NCI-H2107 (cell line): Measurements from ENCODE around the gene TBC1D16.
"Not testable (repeated sequence)": the region's sequence is repeated elsewhere in the genome, so short reads cannot be mapped to it uniquely, and the experiment has no call there.

Source experiments
- DNase-seq: peaks from one replicate; lab custom pipeline; 2025; lab: John Stamatoyannopoulos, UW

TBC1D16 gene

DNA sequence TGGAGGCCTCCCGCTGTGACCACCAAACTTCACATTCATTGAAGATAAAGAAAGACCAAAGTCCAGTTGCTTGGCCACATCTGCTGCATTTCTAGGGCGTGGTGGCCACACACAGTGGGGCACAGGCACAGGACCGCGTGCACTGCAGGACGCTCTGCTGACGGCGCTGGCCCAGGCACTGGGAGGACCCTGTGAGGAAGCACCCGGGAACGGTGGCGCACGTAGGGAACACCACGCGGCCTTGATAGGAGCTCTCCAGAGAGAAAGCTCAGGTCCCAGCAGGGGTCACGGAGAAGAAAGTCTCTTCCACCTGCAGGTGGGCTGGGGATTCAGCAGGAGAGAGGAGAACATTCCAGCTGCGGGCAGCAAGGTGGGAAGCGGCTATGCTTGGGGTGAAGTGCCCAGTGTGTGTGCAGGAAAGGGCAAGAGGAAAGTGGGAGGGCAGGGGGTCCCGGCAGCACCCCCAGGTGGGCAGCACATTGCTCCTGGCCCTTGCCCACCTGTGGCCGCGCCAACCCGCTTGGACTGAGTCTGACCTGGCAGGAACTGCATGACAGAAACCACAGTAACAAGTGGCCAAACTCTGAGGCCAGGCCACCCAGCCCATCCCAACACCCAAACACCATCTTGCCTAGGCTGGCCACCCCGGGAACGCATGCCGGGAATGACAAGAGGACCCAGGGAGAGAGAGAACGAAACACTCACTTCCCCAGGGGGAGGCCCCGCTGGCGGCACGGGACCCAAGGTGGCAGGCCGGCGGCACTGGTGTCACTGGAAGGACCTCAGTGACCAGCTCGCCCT, 32.8 kb downstream of the TBC1D16 start:
- DNase-seq: no peak

DNA sequence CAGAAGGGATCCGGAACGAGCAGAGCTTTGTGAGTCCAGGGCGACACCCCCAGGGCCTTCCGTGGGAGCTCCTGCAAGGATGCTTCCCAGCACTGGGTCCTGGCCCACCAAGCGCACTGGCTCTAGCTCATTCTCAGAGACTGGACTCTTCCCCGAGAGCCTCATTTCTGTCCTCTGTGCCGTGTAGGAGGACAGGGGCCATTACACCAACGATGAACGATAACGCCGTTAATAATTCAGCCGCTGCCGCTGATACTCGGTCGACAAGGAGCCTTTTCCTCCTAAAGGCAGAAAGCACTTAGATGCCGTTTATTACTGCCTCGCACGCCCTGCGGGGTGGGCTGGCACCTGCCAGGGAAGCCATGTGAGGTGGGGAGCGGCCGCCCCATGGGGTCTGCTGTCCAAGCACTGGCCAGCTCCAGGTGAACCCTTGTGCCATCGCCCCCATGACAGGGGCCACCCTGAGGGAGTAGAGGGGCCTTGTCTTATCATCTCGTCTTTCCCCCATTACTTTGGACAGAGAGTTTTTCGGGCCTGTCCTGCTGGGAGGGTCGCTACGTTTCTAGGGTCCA, 33.5 kb downstream of the TBC1D16 start:
- no peak for DNase-seq

DNA sequence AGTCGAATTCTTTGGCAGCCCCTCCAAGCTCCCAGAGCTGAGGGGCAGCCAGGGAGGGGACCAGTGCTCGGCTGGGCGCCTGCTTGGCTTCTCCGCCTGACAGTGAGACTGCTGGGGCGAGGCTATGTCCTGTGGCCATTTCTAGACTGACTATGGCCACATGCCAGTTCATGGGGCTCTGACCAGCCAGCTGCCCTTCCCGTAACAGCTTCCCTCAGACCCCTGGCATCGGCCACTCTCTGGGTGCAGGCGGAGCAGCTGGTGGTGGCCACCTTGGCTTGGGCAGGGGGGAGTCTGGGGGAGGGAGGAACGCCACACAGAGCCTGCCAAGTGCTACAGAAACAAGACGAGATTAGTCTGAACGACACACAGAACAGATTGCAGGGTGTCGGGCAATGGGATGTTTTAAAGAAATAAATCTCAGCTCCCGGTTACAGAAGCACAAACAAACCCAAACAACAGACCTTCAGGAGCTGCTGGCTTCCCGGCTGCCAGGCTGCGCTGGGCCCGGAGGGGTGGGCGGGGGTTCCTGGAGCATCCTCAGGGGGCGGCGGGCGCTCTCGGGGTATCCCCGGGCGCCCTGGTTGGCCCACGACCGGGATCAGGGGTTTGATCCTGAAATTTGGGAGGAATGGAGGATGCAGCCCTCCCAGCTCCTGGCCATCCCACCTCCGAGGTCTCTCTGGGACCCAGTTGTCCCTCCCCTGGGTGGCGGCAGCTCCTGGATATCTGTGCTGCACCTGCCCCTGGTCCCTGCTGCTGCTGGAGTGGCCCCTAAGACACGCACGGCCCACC, 34.5 kb downstream of the TBC1D16 start:
- no peak for DNase-seq

DNA sequence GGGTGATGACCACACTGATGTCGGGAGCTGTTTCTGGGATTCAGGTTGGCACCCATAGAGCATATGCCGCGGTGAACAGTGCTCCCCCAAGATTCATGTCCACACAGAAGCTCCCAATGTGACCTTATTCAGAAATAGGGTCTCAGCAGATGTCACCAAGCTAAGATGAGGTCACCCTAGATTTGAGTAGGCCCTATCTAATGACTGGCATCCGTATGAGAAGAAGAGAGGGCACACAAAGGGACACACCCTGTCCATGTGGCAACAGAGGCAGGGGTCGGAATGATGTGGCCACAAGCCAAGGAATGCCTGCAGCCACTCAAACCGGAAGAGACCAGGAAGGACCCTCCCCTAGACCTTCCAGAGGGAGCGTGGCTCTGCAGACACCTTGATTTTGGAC, 35.5 kb downstream of the TBC1D16 start:
- no peak for DNase-seq

DNA sequence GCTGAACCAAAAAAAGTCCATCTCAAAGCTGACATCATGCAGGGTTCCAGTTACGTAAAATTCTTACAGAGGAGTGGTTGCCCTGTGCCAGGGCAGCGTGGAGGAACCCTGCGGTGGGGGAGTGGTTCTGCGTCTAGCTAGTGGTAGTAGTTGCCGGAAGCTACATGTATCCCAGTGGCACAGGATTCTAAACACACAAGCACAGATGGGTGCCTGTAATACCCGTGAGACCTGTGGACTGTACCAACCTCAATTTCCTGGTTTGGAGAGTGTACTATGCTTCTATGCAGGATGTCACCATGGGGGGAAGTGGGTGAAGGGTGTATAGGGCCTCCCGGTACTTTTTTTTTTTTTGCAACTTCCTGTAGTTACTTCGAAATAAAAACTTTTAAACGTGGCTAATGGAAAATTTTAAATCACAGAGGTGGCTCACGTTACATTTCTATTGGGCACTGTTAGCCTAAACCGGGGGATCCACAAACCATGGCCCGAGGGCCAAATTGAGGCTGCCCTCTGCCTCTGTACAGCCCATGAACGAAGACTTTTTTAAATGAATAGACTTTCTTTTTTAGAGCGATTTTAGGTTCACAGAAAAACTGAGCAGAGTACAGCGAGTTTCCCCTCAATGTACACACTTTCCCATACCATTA, 38.5 kb downstream of the TBC1D16 start:
- DNase-seq: no peak

DNA sequence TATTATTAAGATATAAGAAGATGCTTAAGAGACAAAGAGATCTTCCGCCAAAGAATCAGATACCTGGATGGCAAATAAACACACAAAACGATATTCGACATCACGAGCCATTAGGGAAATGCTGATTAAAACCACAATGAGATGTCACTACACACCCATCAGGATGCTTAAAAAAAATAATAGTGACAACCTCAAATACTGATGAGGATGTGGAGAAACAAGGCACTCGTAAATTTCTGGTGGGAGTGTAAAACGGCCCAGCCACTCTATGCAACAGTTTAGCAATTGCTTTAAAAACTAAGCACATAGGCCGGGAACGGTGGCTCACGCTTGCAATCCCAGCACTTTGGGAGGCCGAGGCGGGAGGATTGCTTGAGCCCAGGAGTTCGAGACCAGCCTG, 39.4 kb downstream of the TBC1D16 start:
- no peak for DNase-seq

DNA sequence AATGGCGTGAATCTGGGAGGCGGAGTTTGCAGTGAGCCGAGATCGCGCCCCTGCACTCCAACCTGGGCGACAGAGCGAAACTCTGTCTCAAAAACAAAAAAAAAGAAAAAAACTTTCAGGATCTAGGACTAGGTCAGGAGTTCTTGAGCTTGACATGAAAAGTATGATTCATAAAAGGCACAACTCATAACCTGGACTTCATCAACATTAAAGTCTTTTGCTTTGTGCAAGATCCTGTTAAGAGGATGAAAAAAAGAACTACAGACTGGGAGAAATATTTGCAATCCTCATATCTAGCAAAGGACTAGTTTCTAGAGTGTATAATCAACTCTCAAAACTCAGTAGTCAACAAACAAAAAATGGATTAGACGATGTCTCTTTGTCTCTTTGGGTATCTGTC, 40.0 kb downstream of the TBC1D16 start:
- no peak for DNase-seq

DNA sequence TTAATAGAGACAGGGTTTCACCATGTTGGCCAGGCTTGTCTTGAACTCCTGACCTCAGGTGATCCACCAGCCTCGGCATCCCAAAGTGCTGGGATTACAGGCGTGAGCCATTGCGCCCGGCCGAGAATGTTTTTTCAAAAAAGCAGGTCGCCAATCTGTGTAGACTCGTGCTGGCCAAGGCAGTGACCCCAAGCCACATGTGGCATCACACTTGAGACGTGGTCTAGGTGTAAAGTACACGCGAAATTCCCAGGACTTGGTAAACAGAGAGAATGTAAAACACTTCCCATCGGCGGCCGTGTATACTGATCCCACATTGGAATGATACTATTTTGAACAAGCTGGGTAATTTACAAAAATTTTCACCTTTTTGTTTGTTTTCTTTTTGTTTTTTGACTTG, 41.1 kb downstream of the TBC1D16 start:
- DNase-seq: no peak

DNA sequence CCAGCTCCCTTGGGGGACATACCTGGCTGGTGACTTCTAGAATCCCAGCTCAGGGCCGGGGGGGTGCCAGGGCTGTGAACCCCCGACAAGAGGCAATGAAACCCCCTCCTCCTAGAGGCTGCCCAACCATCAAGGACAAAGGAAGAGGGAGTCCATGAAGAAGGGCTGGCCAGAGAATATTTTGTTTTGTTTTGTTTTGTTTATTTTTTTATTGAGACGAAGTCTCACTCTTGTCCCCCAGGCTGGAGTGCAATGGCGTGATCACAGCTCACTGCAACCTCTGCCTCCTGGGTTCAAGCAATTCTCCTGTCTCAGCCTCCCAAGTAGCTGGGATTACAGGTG, 41.5 kb downstream of the TBC1D16 start:
- DNase-seq: not testable (repeated sequence)

DNA sequence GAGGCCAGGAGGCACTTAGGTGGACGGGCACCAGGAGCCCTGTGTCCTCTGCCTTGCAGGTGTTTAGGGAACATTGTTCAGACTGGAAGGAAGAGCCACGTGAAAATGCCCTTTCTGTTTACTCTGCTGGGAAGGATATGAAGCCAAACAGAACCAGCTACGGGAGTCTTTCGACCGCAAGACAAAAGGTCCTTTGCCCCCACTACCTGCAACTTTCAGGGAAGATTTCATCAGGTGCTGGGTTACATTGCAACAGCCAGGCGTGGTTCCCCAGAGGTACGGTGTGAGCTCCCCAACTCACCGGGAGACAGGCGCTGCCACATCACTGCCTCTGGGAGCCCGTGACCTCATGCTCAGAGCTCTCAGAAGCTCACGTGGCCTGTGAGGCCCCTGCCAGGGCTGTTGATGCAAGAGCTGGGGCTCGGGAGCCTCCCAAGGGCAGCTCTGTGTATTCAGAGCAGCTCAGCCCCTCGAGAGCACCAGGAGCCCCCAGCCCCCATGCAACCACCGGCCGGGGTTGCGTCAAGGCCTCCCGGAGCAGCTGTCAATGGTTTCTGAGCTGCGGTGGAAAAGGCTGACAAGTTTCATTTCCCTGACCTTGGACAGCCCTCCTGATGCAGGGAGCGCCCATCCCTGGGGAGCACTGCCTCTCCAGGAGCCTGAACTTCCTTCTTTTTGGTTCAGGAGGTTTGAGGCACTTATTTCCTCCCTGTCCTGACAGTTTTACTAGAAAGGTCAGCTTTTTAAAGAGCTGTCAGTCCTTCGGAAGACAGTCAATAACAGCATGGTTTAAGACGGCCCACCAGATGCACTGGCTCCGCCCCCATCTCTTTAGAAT, 42.1 kb downstream of the TBC1D16 start:
- peak; percentile 86 for DNase-seq

DNA sequence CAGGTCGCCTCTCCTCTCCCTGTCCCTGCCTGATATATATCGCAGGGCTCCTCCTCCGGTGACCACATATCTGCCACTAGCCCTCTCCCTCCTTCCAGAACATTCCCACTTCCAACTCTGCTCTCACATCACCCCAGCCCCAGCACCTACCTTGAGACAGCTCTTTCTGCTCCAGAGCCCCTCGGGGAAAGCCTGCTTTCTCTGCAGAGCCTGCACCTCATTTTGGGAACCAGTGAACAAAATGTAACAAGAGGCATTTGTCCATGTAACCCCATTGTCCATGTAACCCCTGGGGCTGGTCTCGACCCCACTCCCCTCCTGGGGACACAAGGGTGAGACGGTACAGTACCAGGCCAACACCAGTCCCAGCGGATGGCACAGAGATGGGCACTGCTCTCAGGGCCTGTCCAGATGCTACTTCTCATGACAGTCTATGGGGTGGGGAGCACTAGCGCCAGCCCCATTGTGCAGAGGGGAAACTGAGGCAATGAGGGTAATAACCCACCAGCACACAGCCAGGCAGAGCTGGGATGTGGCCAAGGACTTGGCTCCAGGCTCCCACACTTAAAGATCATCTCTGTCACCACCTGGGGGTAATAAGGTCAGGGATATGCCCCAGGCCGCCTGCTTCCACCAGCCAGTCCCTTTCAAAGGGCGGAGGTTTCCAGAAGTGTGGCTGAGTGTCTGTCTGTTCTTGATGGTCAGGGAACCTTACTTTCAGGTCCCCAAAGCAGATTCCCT, 42.9 kb downstream of the TBC1D16 start:
- DNase-seq: no peak

DNA sequence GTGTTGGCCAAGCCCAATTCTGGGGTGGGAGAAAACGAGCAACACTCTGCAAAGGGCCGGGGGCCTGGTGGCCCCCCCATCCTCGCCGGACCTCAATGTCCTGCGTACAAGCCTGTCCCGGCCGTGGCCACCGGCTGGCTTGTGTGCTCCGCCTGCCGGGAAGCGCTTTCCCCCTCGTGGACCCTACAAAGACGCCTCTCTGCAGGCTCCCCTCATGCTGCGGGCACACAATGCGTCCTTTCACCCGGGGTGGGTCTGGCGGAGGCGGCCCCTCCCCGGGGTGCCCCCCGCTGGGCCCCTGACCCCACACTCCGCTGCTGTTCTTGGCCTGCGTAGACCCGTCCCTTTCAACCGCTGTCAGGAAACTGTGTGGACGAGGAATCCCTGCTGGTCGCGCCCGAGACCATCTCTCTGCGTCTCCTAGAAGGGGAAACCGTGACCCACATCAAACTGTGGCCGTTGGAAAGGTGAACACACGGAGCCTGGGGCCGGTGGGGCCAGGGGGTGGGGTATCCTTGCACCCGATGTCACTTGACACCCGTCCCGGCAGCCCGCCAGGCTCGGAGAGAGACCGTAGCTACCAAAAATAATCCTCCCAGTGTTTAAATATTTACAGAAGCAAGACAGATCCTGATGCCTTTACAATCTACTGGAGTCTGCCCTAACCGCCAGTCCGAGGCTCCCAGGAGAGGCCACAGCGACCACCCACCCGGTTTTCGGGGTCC, 43.6 kb downstream of the TBC1D16 start:
- DNase-seq: no peak

DNA sequence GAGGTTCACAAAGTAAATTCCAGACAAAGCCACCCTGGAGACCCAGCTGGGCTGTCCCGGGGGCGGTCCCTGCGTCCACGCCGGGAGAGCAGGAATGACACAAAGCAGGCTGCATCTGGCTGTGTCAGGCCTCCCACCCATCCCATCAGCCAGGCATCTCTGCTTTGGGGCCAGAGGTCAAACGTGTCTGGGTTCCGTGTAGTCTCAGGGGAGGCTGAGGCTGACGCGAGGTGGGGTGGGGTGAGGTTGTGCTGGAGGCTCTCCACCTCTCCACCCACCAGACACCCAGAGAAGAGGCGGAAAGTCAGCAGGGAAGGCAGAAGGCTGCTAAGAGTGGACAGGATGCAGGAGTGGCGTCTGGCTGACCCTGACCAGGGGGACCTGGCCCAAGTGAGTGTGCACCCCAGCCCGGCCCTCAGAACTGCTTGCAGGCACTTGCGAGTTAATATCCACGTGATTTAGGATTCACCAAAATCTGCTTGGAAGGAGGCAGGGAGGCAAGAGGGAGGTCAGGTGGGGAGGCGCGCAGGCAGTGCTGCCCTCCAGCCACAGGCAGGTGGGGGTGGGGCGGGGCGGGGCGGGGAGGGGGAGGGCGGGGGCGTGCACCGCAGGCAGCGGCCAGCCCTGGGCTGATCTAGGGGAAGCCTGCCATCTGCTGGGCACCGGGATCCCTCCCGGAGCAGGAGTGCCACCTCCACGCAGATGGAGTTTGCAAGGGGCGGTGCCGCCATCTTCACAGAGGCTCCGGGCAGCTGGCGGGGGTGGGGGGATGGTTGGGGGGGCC, 44.3 kb downstream of the TBC1D16 start:
- DNase-seq: peak; percentile 52

DNA sequence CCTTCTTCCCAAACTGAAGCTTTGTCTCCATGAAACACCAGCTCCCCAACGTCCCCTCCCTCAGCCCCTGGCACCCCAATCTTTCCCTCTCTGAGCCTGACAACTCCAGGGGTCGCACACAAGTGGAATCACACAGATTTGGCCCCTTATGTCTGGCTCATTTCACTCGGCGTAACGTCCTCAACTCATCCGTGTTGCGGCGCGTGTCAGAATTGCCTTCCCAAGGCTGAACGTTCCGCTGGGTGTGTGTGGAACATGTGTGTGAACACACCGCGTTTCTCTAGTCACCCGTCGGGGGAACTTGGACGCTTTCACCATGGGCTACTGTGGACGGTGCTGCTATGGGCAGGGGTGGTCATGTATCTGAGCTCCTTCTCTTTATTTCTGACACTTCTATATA, 45.0 kb downstream of the TBC1D16 start:
- no peak for DNase-seq

DNA sequence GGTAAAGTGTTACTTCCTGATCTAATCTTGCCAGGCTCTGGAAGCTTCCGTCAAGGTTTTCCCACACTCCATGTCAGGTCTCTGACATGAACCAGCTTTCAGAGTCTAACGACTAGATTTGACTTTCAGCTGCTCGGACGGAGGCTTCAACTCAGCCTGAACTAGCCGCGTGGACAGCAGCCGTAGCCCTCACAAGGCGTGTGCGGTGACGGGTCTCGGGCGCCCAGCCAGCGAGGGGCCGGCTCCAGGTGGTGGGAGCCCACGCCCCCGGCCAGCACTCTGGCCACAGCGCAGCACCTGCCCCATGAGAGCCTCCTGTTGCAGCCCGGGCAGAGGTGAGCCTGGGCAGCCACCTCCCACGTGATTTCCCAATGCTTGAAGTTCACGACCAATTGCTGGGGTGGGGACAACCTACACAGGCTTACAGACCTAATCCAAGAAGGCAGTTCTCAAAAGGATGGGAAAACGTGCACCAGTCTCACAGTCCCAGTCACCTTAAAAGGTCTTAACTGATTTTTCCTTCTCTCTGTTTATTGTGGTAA, 45.5 kb downstream of the TBC1D16 start:
- no peak for DNase-seq

DNA sequence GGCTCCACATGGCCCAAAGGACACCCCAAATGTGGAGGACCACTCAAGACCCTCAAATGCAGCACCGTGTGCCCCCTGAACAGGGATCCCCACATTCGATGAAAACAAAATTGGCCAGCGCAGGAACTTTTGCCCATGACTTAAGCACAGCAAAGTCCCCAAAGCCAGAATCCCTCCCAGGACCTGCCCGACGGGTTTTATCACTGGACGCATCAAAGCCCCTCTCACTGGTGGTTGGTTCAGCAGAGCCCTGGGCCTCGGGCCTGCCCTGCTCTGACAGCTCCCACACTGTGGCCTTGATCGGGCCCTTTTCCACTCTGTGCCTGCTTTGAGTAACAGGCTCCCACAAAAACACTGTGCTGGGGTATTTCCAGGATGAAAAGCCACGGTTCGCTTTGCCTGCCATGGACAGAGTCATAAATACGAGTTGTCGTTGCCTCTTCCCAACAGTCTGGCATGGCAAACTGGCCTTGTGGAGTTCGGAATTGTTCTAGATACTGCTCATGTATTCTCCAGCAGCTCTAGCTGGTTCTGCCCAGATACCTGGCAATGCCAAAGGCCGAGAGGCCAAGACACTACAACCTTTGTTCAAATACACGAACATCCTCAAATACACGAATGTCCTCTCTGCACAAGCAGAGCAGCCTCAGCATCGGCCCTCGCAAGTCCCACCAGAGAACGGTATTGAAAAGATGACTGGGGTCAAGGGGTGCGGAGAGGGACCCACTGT, 46.4 kb downstream of the TBC1D16 start:
- no peak for DNase-seq

DNA sequence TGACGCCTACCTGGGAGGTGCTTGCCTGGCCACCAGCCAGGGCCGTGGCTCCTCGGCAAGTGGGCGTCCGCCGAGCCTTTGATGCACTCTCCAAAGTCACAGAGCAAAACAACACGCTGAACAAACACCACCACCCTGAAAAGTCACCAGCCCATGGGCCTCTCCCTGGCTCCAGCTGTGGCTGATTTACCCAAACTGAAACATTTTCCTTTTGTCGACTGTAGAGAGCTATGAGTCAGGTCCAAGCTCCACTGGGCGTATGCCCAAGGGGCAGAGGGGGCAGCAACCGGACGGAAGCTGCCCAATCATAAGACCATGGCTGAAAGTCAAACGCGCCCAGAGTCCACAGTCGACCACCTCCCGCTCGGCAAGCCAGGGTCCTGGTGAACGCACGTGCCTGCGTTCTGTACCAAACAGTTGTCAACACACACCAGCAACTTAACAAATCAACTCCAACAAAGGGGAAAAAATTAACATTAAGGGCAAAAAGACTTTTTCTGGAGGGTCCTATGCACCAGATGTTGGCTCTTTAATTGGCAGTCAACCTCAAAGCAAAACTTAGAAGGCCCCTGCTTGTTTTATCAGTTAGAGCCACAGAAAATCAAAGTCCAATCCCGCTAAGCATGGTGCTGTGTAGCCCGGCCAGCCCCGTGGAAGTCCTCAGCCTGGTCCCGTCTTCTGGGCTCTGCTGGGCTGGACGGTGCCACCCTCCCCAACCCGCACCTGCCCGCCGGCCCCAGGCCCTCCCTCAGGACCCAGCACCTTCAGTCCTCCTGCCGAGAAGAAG, 47.3 kb downstream of the TBC1D16 start:
- peak; percentile 38 for DNase-seq

DNA sequence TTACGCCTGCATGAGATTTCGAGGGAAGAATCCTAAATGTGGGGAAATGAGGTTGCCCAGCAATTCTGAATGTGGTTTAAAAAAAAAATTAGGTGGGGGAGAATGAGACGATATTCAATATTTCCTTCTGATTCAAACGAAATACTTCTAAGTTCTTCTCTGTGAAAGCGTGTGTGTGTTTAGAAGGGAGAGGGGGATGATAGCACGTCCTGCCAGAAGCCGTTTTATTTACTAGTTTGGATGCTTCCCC, 47.8 kb downstream of the TBC1D16 start:
- no peak for DNase-seq
